HepG2 (cell line): ENCODE results near the gene SBNO2. TPM values are rescaled to one million over a fixed set of nuclear protein-coding genes. Genes with fewer than 3 reads are reported as not detected.

Source experiments
- ASH2L ChIP-seq: fragments of 300-600, 200-600 bp; sonication (generic); IDR thresholded peaks from 2 replicates; pipeline ENCODE4 v1.7.0; 2017; ENCODE audit warnings: low read depth, mild to moderate bottlenecking, moderate library complexity, mixed read lengths, low read length; ENCODE audit not compliant: insufficient read length
- MBD4 ChIP-seq: IDR thresholded peaks from 2 replicates; pipeline ENCODE4 v1.6.1; 2012; ENCODE audit warnings: low read length, inconsistent platforms, borderline replicate concordance
- MED13 ChIP-seq: sonication (generic); formaldehyde crosslinking; IDR thresholded peaks from 2 replicates; pipeline ENCODE4 v1.5.0; 2020; ENCODE audit warnings: missing genetic modification reagents
- MYPOP ChIP-seq: sonication (generic); formaldehyde crosslinking; IDR thresholded peaks from 2 replicates; pipeline ENCODE4 v1.8.1; 2023; ENCODE audit warnings: mild to moderate bottlenecking, moderate library complexity, missing genetic modification reagents
- MZF1 ChIP-seq: sonication (generic); formaldehyde crosslinking; IDR thresholded peaks from 2 replicates; pipeline ENCODE4 v1.8.1; 2023; ENCODE audit warnings: mild to moderate bottlenecking, missing genetic modification reagents, borderline replicate concordance
- NRL ChIP-seq: sonication (generic); formaldehyde crosslinking; IDR thresholded peaks from 2 replicates; pipeline ENCODE4 v1.5.0; 2020; ENCODE audit warnings: missing genetic modification reagents, mild to moderate bottlenecking, moderate library complexity, borderline replicate concordance
- SP5 ChIP-seq: IDR thresholded peaks from 2 replicates; pipeline ENCODE4 v1.6.1; 2016; ENCODE audit warnings: low read depth, borderline replicate concordance
- TBX2 ChIP-seq: sonication (generic); formaldehyde crosslinking; IDR thresholded peaks from 2 replicates; pipeline ENCODE4 v1.5.0; 2020; ENCODE audit warnings: missing genetic modification reagents, mild to moderate bottlenecking, borderline replicate concordance
- TP53 ChIP-seq: sonication (generic); formaldehyde crosslinking; conservative IDR thresholded peaks from 2 replicates; pipeline ENCODE4 v1.4.0; 2020; ENCODE audit warnings: missing genetic modification reagents
- ZBTB38 ChIP-seq: sonication (generic); formaldehyde crosslinking; IDR thresholded peaks from 2 replicates; pipeline ENCODE4 v1.5.1; 2020; ENCODE audit warnings: mild to moderate bottlenecking, missing genetic modification reagents
- ZBTB49 ChIP-seq: sonication (generic); formaldehyde crosslinking; IDR thresholded peaks from 2 replicates; pipeline ENCODE4 v1.4.0; 2020; ENCODE audit warnings: missing genetic modification reagents, borderline replicate concordance
- ZSCAN20 ChIP-seq: sonication (generic); formaldehyde crosslinking; IDR thresholded peaks from 2 replicates; pipeline ENCODE4 v1.4.0; 2020; ENCODE audit warnings: missing genetic modification reagents, mild to moderate bottlenecking, borderline replicate concordance
- polyA plus RNA-seq, 8 experiments: library from polyadenylated mRNA; depleted of rRNA in 3 of 8; stranded (reverse) in 7 of 8; unstranded in 1 of 8; fragments of >200 nt; fragmentation: Illumina TruSeq in 4 of 8; extraction: Trizol in 4 of 8; gene quantifications; 2 replicates each; pipeline versions ENCODE4 v1.2.1 to v1.2.3, GENCODE V29; 2011 to 2016; ENCODE audit warnings: low read depth in 4 of 8, missing spikeins in 1 of 8, mixed read lengths in 1 of 8; ENCODE audit not compliant: insufficient read depth in 1 of 8
- total RNA-seq, 5 experiments: library from RNA; depleted of rRNA; stranded (reverse); fragments of >200 nt; fragmentation: Illumina TruSeq; extraction: Trizol; gene quantifications; 2 replicates each; pipeline ENCODE4 v1.2.3, GENCODE V29; 2016; ENCODE audit warnings: low read depth in 1 of 5
- TF ChIP-seq, protein P1 (sequence below): sonication (generic); formaldehyde crosslinking; conservative IDR thresholded peaks from 2 replicates; pipeline ENCODE4 v1.4.0; 2020; ENCODE audit warnings: mild to moderate bottlenecking, missing genetic modification reagents, moderate library complexity
- TF ChIP-seq, protein P2 (sequence below): sonication (generic); formaldehyde crosslinking; IDR thresholded peaks from 2 replicates; pipeline ENCODE4 v1.4.0; 2020; ENCODE audit warnings: mild to moderate bottlenecking, missing genetic modification reagents, borderline replicate concordance
- TF ChIP-seq, protein P3 (sequence below): sonication (generic); formaldehyde crosslinking; IDR thresholded peaks from 2 replicates; pipeline ENCODE4 v1.8.0; 2022; ENCODE audit warnings: mild to moderate bottlenecking, missing genetic modification reagents

SBNO2 gene
- total and polyA plus RNA-seq, 2 of the 13 experiments (the other 11 are each of a cell fraction or from before 2014, with no cell fraction given): 8.6 to 10.4 TPM

GRCh38 chr19:1066251-1066747 lies 107.8 kb downstream of the SBNO2 start (continued):
- TF ChIP-seq, protein P1, sequence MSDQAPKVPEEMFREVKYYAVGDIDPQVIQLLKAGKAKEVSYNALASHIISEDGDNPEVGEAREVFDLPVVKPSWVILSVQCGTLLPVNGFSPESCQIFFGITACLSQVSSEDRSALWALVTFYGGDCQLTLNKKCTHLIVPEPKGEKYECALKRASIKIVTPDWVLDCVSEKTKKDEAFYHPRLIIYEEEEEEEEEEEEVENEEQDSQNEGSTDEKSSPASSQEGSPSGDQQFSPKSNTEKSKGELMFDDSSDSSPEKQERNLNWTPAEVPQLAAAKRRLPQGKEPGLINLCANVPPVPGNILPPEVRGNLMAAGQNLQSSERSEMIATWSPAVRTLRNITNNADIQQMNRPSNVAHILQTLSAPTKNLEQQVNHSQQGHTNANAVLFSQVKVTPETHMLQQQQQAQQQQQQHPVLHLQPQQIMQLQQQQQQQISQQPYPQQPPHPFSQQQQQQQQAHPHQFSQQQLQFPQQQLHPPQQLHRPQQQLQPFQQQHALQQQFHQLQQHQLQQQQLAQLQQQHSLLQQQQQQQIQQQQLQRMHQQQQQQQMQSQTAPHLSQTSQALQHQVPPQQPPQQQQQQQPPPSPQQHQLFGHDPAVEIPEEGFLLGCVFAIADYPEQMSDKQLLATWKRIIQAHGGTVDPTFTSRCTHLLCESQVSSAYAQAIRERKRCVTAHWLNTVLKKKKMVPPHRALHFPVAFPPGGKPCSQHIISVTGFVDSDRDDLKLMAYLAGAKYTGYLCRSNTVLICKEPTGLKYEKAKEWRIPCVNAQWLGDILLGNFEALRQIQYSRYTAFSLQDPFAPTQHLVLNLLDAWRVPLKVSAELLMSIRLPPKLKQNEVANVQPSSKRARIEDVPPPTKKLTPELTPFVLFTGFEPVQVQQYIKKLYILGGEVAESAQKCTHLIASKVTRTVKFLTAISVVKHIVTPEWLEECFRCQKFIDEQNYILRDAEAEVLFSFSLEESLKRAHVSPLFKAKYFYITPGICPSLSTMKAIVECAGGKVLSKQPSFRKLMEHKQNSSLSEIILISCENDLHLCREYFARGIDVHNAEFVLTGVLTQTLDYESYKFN (CRISPR knock-in tag): peak; percentile 50; the same call in 1 of the 2 replicates
- TF ChIP-seq TBX2 (CRISPR knock-in tag): 0 out of 2 replicates have a peak, but pooled peaks have one; percentile 16
- TF ChIP-seq ASH2L: no peak
- TF ChIP-seq MBD4: no peak
- TF ChIP-seq ZBTB38 (CRISPR knock-in tag): peak; percentile 26
- TF ChIP-seq MZF1: no peak
- no peak for TF ChIP-seq ZBTB49
- 0 out of 2 replicates have a peak, but pooled peaks have one; percentile 49 for TF ChIP-seq ZSCAN20
- peak; percentile 82 for TF ChIP-seq SP5
- no peak for TF ChIP-seq TP53
- peak; percentile 48; the same call in 1 of the 2 replicates for TF ChIP-seq MYPOP (CRISPR knock-in tag)
- peak; percentile 15; the same call in 1 of the 2 replicates for TF ChIP-seq NRL
- TF ChIP-seq, protein P2, sequence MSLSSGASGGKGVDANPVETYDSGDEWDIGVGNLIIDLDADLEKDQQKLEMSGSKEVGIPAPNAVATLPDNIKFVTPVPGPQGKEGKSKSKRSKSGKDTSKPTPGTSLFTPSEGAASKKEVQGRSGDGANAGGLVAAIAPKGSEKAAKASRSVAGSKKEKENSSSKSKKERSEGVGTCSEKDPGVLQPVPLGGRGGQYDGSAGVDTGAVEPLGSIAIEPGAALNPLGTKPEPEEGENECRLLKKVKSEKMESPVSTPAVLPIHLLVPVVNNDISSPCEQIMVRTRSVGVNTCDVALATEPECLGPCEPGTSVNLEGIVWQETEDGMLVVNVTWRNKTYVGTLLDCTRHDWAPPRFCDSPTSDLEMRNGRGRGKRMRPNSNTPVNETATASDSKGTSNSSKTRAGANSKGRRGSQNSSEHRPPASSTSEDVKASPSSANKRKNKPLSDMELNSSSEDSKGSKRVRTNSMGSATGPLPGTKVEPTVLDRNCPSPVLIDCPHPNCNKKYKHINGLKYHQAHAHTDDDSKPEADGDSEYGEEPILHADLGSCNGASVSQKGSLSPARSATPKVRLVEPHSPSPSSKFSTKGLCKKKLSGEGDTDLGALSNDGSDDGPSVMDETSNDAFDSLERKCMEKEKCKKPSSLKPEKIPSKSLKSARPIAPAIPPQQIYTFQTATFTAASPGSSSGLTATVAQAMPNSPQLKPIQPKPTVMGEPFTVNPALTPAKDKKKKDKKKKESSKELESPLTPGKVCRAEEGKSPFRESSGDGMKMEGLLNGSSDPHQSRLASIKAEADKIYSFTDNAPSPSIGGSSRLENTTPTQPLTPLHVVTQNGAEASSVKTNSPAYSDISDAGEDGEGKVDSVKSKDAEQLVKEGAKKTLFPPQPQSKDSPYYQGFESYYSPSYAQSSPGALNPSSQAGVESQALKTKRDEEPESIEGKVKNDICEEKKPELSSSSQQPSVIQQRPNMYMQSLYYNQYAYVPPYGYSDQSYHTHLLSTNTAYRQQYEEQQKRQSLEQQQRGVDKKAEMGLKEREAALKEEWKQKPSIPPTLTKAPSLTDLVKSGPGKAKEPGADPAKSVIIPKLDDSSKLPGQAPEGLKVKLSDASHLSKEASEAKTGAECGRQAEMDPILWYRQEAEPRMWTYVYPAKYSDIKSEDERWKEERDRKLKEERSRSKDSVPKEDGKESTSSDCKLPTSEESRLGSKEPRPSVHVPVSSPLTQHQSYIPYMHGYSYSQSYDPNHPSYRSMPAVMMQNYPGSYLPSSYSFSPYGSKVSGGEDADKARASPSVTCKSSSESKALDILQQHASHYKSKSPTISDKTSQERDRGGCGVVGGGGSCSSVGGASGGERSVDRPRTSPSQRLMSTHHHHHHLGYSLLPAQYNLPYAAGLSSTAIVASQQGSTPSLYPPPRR (CRISPR knock-in tag): 0 out of 2 replicates have a peak, but pooled peaks have one; percentile 48
- TF ChIP-seq, protein P3, sequence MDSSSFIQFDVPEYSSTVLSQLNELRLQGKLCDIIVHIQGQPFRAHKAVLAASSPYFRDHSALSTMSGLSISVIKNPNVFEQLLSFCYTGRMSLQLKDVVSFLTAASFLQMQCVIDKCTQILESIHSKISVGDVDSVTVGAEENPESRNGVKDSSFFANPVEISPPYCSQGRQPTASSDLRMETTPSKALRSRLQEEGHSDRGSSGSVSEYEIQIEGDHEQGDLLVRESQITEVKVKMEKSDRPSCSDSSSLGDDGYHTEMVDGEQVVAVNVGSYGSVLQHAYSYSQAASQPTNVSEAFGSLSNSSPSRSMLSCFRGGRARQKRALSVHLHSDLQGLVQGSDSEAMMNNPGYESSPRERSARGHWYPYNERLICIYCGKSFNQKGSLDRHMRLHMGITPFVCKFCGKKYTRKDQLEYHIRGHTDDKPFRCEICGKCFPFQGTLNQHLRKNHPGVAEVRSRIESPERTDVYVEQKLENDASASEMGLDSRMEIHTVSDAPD (CRISPR knock-in tag): no peak
- TF ChIP-seq MED13 (CRISPR knock-in tag): no peak
